ENCODE data around the gene FSHR.

Gene FSHR

DNA sequence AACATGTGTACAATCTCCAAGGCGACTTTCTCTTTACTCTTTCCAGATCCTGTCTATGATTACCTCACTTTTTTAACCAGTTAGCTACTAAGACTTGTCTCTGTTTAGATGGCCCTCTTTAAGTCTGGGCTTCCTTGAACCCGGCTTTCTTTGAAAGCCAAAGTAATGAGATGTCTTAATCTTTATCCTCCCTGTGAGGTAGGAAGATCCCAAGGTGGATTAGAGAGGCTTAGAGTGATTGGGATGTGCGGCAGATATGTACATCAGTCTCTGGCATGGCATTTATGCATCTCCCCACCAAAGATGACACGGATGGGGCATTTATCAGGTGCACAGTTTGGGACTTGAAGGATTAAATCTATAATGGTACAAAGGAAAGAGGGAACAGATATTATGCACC, 186.3 kb downstream of the FSHR start:
- DNase-seq (ENCODE audit: low read depth in 3 of 3, low spot score in 1 of 3) = no peak

DNA sequence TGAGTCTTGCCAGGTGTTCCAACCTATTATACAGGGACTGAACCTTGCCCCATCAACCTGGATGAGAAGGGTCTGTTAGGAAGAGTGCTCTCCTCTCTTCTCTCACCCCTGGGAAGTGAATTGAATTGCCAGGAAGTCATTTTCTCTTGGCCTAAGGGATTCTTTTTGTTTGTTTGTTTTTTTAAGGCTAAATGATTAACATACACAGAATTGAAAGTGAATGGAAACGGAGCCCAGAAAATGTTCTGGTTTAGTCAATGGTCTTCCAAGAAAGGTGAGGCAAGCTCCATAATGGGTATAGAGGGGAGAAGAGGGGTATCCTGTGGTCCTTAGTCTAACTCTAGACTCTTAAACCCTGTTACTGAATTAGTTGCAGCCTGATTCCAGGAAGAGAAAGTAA, 189.1 kb downstream of the FSHR start:
- no peak for DNase-seq (ENCODE audit: low read depth in 3 of 3, low spot score in 1 of 3)

DNA sequence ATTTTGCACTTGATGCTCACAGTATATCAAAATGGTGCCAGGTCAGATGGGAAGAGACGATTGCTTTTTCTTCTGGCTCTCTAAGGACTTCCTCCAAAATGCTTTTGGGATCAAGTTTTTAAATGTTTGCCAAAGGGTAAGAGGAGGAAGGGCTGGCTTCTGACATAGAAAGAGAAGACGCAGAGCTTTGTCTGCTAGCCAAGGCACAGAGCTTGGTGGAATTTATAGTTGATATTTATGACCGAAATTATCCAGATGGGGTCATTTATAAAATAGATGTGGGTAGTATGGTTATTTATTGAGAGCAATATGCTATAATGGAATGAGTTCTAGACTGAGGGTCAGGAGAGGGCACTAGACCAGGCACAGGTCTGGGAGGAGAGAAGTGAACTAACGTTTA, 193.3 kb downstream of the FSHR start:
- no peak for DNase-seq (ENCODE audit: low read depth in 3 of 3, low spot score in 1 of 3)

DNA sequence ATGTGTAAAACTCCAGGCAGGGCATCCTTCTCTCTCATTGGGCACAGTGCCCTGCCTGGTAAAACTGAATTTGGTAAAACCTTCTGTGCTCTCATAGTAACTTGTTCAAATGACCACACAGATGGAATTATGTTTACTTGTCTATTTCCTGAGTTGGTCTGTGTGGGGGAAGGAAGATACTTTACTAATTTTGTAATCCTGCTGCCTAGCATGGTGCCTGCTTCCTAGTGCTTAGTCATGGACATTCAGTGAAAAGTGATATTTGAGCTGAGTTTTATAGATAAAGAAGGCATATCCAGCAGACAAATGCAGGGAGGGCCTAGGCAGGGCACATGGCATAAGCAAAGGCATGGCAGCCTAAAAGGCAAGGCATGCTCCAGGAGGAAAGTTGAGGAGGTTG, 199.4 kb downstream of the FSHR start:
- DNase-seq (ENCODE audit: low read depth in 3 of 3, low spot score in 1 of 3) = no peak

DNA sequence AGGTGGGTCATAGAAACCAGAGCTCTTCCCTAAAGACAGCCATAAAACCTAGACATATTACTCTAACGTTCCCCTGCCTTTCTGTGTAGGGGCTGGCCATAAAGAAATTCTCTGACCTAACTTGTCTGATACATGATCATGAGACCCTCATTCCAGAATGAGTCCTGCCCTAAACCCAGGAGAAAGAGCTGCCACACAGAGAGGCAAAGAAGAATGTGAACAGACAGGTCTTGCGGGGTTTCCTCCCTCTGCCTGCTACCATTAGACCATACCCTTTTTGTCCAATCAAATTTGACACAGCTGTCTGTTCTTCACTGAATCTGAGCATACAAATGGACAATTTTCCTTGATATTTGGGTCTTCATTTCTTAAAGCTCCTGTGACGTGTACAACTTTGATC, 200.0 kb downstream of the FSHR start:
- no peak for DNase-seq (ENCODE audit: low read depth in 3 of 3, low spot score in 1 of 3)

DNA sequence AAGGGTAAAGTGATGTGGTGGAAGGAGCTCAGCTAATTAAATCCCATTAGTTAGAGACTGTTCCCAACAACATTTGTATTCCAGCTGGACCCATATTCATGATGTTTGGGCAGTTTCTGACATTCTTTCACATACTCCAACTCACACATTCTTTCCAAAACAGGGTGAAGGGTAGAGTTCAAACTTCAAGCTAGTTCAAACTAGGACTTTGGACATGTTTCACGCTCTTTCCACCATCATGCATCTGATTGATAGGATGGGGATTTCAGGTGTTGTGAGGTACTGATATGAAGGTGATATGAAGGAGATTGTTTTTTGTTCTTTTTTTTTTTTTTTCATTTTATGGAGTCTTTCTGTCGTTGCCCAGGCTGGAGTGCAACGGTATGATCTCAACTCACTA, 201.7 kb downstream of the FSHR start:
- no peak for DNase-seq (ENCODE audit: low read depth in 3 of 3, low spot score in 1 of 3)

DNA sequence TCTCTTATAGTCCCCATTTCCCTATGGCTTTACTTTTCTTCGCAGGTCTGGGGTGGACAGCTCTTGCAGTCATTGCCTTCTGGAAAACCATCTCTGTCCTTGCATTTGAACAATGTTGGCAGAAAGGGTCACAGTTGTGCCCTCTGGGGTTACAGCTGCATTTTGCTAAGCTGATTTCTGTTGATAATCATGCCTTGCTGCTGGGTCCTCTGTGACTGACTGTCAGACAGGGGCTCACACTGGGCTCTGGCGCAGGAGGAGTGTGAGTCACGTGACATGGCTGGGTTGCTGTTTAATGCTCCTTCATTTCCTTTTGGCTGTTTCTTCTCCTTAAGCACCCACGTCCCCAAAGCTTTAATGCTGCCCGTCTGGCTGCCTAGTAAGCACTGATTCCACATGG, 202.2 kb downstream of the FSHR start:
- no peak for DNase-seq (ENCODE audit: low read depth in 3 of 3, low spot score in 1 of 3)

DNA sequence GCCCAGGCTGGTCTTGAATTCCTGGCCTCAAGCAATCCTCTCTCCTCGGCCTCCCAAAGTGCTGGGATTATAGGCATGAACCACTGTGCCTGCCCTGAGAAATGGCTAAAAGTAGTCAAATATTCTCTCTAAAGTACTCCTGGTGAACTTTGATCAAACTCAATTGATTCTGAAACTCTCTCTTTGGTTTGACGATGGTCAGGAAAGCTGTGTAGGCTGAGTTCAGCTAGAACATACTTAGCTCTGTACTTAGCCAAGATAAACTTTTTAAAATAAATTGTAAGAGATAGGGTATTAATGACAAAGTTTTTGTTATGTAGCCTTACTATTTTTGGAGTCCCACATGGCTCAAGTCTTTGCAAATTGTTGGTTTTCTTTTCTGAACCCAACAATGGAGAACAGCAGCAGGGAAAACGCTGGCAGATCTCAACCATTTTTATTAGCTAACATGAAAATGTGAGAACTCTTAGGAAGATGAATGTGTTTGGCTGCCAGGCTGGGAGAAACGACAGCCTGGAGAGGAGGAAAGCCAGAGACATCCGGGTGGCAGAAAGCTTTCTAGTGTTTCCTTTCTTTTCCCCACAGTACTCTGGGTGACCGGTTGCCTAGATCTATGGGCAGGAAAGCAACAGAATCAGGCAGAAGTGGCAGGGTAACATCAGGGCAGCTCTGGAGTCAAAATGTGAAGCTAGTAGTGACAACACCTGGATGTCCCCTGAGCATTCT, 205.8 kb downstream of the FSHR start:
- no peak for DNase-seq (ENCODE audit: low read depth in 3 of 3, low spot score in 1 of 3)

DNA sequence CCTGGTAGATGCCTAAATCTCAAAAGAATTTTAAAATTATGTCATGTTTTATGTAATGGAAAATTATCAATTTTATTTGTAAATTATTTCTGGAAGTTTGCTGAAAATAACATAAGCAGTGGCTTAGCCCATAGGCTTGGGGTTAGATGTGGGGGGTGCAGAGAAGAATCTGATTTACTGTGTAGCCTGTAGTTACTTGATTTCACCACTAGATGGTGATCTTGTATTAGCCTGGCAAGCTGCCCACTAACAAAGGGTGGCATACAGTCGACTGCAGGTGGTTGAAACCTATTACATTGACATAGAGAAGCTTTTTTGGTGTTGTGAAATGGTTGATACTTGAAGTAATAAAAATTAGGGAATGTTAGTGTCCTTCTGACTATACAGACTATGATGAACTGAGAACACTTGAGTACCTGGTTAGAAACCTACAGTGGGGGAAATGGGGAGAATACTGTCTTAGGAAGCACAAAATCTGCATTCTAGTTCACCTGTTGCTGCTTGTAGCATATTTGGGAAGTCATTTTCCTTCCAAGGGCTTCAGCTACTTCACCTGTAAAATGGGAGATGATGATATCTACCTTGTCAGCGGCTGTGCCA, 207.8 kb downstream of the FSHR start:
- DNase-seq (ENCODE audit: low read depth in 3 of 3, low spot score in 1 of 3) = no peak

DNA sequence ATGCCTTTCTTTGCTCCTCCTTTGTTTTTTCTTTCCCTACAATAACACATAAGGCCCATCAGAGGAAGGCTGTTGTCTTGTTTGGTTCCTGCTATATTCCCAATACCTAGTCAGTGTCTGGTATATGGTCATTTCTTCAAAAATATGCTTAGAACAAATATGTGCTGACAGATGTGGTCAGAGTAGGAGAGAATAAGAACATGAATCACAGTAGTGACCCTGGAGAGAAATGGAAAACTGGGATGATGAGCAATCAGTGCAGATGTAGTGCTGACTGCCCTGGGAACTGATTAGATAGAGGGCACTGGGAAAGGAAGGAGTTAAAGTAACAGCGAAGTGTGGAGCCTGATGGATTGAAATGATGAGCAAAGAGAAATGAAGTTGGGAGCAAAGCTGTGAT, 209.4 kb downstream of the FSHR start:
- no peak for DNase-seq (ENCODE audit: low read depth in 3 of 3, low spot score in 1 of 3)

DNA sequence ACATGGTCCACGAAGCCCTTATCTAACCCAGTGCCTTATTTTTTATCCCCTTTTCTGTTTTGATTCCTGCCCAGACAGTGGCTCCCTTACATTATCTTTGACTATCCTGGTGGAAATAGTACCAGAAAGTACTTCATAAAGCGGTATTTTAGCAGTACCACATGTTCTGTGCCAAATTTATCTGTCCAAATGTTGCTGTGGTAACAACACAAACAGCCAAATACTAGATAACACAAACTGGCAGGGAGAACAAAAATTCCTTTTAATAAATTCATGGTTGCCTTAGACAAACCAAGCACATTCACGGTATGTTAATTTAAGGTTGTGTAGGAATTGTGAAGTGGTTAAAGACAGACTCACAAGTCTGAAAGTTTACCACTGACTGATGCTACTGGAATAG, 210.9 kb downstream of the FSHR start:
- DNase-seq (ENCODE audit: low read depth in 3 of 3, low spot score in 1 of 3) = no peak

DNA sequence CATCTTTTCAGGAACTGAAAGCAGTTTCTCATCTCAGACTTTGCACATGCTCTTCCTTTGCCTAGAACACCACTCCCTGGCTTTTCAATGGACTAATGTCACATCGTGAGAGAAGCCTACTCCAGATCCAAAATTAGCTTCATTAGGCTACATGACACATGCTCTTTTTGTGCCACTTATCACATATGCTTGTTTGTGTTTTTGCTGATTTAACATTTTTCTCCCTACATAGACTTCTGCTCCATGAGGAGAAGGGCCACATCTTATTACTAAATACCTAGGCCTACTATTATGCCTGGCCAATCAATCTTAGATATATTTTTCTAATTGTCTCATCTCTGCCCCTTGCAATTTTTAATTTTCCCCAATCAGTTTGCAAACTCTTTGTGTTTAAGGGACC, 212.4 kb downstream of the FSHR start:
- DNase-seq (ENCODE audit: low read depth in 3 of 3, low spot score in 1 of 3) = no peak

DNA sequence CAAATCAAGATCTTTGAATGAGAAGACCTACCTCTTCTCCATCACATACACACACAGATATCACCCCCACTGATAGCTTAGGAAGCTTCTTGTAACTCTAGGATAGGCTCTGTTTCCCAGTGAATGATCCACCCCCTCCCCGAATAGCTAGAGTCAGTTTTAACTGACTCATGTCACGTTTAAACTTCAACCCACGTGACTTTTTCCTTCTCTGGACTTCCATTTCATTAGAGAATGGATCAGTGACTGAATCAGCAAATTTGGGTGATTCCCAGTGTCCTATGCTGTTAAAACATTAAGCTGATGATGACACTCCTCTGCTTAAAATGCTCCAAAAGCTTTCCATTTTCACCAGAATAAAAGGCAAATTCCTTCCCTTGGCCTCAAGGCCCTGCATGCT, 212.9 kb downstream of the FSHR start:
- no peak for DNase-seq (ENCODE audit: low read depth in 3 of 3, low spot score in 1 of 3)

DNA sequence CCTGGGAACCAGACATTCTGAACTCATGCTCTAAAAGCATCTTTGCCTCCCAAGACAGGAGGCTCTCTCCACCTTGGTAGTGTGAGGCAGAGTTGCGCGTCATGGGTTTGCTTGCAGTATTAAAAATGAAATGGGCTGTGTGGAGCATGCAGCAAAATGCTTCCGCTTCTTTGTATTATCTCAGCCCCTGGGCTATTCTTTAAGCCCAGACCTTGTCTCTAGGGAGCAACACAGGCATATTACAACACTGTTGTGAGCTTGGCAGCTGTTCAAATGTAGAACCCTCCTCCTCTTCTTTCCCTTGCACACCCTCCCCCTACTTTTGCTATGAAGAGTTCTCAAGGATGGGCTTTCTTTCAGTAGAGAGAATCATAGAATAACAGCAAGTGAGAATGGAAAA, 213.7 kb downstream of the FSHR start:
- DNase-seq (ENCODE audit: low read depth in 3 of 3, low spot score in 1 of 3) = no peak

DNA sequence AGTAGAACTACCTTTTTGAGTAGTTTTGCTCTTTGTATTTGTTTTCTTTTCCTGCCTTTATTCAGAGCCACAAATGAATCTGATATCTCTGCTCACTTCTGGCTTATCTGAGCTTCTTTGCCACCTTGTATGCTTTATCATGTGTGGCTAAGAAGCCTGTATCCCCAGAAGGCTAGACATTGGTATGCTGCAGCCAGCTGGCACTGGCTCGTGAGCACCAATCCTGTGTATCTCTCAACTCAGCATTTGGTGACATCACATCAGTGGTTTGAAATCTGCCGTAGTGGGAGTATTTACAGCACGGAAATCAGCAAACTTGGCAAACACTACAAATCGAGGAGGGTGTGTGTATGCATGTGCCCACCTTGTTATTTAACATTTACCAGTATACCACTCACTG, 215.1 kb downstream of the FSHR start:
- no peak for DNase-seq (ENCODE audit: low read depth in 3 of 3, low spot score in 1 of 3)

DNA sequence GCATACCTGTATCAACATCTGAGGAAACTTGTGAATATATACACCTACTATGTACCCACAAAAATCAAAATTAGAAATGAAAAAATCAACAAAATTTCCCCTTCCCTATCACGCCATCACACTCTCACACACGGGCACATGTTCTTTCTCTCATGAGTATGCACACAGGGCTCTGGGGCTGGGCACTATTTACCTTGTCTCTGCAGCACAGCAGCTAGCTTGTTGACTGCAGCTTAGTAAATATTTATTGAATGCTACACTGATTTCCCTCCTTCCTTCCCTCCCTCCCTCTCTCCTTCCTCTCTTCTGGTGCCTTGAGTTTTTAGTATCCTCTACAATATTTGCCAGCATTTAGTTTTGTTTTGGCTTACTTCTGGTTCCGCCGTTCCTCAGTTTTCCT, 216.1 kb downstream of the FSHR start:
- DNase-seq (ENCODE audit: low read depth in 3 of 3, low spot score in 1 of 3) = no peak

DNA sequence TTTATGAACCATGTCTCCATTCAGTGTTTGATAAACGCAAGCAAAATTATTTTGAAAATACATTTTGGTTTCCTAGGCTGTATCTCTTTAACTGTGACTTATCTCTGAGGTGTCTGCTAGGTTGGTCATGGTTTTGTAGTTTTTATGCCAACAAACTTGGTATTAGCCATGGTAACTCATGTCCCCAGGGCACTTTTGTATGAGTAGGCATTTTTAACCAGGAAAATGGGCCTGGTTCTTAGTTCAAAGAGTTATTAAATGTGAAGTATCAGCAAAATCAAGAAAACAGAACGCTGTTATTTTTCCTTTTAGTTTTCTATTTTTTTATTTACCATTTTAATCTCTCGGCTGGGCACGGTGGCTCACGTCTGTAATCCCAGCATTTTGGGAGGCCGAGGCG, 219.5 kb downstream of the FSHR start:
- DNase-seq (ENCODE audit: low read depth in 3 of 3, low spot score in 1 of 3) = no peak

DNA sequence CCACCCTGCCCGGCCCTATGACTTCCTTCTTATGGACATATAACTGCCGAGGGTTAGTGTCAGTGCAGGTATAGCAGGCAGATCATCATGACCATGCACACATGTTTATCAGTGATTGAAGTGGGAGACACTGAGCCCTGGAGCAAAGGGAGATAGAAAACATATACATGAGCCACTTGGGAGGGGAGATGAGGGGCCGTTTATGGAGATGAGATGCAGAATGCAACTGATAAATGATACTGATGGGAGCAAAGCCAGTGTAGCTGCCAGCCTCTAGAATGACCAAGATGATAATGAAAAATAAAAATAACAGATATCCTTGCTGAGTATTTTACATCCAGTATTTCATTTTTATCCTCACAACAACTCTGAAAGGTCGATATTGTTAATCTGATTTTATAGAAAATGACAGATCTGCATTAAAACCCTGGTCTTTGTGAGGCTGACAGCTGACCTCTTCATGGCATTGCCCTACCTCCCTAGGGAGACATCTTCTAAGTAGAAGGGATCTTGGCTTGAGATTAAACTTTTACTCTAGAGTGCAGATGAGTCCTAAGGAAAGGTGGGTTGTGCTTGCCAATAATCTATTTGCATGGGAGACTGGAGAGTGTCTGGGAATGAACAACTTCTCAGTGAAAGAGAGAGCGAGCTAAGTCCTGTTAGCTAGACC, 220.4 kb downstream of the FSHR start:
- no peak for DNase-seq (ENCODE audit: low read depth in 3 of 3, low spot score in 1 of 3)

DNA sequence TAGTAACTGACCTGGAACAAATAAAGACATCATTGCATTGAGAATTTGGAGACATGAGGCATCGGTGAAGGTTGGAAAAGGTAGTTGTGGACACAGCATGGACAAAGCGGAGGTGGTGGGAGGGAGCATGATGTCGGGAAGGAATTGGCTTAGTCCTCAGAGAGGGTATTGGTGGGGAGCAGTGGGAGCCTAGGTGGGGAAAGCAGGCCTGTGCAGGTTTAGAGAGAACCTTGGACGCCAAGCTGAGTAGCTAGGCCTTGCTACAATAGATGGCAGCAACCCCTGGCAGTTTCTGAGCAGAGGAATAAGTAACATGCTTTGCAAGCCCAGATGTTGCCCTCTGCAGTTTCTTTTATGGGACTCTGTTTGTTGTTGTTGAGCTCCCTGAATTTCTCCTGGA, 221.6 kb downstream of the FSHR start:
- no peak for DNase-seq (ENCODE audit: low read depth in 3 of 3, low spot score in 1 of 3)

DNA sequence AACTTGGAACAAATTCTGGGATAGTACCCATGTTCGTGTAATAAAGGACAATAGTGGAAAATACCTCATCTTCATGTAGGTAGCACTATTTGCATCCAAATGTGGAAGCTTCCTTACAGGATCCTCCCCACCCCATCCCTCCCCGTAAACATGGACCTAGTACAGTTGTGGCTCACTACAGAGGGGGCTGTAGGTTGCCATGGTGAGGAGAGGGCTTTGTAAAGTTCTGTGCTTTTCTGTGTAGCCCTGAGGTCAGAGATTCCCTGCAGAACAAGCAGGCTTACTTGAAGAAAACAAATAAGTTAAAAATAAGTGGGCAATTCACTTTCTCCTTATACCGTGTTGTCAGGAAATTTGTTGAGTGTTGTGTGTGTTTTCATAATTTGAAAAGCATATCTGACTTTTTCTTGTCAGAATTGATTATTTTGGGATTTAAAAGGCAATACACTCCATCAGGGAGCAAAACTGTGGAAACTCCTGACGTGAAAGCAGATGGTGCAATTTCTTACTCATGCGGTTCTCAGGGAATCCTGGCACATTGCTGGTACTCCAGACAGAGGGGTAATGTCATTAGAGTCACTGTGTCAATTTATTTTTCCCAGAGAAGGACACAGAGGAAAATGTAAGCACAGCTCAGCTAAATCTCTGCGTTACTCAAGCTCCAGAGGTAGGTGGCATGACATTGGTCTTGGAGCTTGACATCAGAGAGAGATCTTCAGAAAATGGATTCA, 224.6 kb downstream of the FSHR start:
- no peak for DNase-seq (ENCODE audit: low read depth in 3 of 3, low spot score in 1 of 3)

DNA sequence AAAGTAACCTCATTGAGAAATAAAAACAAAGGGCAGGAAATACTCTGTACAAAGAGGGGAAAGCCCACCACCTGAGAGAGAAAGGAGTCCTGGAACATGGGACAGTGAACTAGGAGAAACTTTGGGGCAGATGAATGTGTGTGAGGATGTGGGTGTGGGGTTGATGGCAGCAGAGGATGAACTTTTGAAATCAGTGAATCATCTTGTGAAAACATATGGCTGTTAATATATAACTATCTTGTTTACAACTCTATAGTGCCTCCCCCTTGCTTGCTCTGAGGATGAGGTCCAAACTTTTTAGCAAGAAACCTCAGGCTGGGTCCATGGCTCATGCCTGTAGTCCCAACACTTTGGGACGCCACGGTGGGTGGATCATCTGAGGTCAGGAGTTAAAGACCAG, 227.0 kb downstream of the FSHR start:
- no peak for DNase-seq (ENCODE audit: low read depth in 3 of 3, low spot score in 1 of 3)

DNA sequence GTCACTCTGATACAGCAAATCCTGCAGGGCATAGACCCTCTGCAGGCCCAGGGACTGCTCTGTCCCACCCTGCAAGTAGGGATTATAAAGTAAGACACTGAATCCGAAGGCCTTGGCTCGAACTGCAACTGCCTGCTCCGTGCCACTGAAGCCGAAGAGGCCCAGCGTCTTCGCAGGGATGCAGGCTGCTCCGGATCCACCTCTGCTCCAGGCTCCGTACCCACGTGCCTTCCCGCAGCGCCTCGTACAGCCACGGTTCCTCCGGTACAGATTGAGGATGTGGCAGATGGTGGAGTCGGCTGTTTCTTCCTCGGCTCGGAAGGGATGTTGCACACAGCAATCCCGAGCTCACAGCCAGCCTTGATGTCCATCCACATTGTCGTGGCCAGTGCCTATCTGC, 238.4 kb downstream of the FSHR start:
- no peak for DNase-seq (ENCODE audit: low read depth in 3 of 3, low spot score in 1 of 3)
